HG03097 (cell line): Measurements from ENCODE around the gene SIGLEC8.
"Not testable (repeated sequence)": the region's sequence is repeated elsewhere in the genome, so short reads cannot be mapped to it uniquely, and the experiment has no call there.

Experiments
- ATAC-seq: cut with Tn5 transposase; IDR thresholded peaks from one replicate; pipeline ENCODE4 v1.9.1; 2021; ENCODE audit not compliant: unreplicated experiment, low FRiP score

The SIGLEC8 gene

GRCh38 chr19:51458051-51458645 lies at the start of gene SIGLEC8:
TSS of gene SIGLEC8 (minus strand) at chr19:51458454. CDS start at chr19:51458387, 67 bp downstream.
- ATAC-seq, result no peak

- no peak for ATAC-seq
These were observed 49.4 kb upstream of the SIGLEC8 start for GRCh38 chr19:51507640-51508058.

GRCh38 chr19:51507192-51507591 lies 48.9 kb upstream of the SIGLEC8 start:
- ATAC-seq, result no peak

GRCh38 chr19:51505904-51506303 lies 47.6 kb upstream of the SIGLEC8 start:
- no peak for ATAC-seq

- ATAC-seq, result no peak
These were observed 45.6 kb upstream of the SIGLEC8 start for GRCh38 chr19:51503896-51504295.

- ATAC-seq, result no peak
These were observed 45.1 kb upstream of the SIGLEC8 start for GRCh38 chr19:51503286-51503817.

- ATAC-seq, result no peak
These were observed 43.5 kb upstream of the SIGLEC8 start, which contains the start of gene SIGLEC12 for GRCh38 chr19:51501594-51502263. TSS of gene SIGLEC12 (minus strand) at chr19:51501800. CDS start at chr19:51501733, 67 bp downstream.

DNA sequence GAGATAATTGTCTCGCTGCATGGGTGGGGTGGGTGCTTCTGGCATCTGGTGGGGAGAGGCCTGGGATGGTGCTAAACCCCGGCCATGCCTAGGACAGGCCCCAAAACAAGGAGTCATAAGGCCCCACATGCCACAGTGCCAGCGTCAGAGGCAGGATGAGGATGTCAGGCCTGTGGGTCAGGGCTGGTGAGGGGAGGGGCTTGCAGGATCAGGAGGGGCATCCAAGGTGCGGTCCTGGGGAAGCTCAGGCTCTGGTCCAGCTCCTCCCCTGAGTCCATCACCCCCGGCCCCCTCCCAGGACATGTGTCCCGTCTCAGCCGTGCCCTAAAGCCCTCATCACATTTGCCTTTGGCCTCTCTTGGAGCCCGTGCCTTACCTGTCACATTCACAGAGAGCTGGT lies 42.7 kb upstream of the SIGLEC8 start:
- not testable (repeated sequence) for ATAC-seq

GRCh38 chr19:51497666-51498065 lies 39.4 kb upstream of the SIGLEC8 start:
- no peak for ATAC-seq

DNA sequence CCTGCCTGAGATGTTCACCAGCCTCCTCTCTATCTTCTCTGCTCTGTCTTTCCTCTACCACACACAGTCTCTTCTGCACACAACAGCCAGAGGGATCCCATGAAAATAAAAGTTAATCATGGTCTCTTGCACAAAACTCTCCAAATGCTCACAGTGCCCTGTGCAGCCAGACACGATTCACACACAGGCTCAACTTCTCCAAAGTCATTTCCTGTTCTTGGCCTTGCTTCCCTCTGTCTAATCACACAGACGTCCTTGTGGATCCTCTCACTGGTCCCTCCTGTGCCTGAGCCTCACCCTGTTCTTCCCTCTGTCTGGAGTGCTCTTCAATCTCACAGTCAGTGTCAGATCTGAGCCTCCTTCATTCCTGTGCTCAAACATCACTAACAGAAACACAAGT lies 35.5 kb upstream of the SIGLEC8 start:
- no peak for ATAC-seq

DNA sequence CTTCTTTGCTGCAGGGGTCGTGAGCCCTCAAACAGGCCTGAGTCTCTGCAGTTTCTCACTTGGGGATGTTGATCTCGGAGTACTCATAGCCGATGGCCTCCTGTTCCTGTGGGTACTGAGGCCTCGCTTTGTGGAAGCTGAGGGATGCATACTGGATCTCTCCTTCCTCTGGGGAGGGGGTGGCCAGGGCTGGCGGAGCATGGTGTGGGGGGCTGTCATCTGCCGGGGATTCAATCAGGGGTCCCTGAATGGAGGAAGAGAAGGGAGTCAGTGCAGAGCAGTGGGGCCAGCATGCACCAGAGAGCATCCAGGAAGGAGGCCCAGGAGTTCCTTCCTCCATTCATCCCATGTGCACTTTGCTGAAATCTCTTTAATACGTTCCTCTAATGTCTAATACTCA lies 33.3 kb upstream of the SIGLEC8 start:
- no peak for ATAC-seq

GRCh38 chr19:51490676-51491075 lies 32.4 kb upstream of the SIGLEC8 start:
- no peak for ATAC-seq

DNA sequence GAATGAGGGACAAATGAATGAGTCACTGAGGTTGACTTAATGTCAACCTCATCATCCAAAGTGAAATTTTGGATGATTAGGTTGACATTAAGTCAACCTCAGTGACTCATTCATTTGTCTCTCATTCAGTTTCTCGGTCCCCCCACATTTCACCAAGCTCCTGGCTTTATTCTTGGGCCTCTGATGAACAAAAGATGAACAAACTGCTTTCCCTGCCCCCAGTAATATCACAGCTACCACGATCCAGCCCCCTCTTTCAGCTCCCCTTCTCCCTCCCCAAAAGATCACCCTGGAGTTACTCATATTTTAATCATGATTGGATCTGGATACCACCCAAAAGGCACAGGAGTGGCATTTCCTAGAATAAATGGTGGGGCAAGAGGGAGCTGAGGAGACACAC lies 30.9 kb upstream of the SIGLEC8 start:
- no peak for ATAC-seq

GRCh38 chr19:51488491-51488890 lies 30.2 kb upstream of the SIGLEC8 start:
- ATAC-seq, result no peak

DNA sequence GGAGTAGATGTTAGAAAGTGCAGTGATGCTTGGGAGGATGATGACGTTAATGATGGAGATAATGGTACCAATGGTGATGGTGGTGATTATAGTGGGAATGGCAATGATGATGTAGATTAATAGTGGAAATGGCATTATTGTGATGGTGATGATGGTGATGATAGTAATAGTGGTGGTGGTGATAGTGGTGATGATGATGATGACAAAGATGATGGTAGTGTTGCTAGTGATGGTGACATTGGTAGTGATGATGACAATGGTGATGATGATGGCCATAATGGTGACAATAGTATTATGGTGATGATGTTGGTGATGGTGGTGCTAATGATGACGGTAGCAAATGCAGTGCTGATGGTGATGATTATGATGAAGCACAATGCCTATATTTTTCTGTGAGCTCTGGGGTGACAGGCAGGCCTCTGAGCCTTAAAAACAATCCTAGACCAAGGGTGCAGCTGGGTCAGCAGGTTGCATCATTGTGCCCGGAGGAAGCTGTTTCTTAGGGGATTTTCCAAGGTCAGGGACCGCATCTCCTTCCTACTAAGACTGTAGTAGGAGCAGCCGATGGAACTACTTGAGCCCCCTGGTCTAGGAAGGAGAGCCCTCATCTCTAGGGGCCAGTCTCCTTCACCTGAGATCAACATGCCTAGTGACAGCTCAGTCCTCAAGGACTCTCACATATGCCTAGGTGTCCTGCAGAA lies 27.9 kb upstream of the SIGLEC8 start:
- no peak for ATAC-seq

- ATAC-seq, result no peak
These were observed 22.3 kb upstream of the SIGLEC8 start for GRCh38 chr19:51480590-51480989.

DNA sequence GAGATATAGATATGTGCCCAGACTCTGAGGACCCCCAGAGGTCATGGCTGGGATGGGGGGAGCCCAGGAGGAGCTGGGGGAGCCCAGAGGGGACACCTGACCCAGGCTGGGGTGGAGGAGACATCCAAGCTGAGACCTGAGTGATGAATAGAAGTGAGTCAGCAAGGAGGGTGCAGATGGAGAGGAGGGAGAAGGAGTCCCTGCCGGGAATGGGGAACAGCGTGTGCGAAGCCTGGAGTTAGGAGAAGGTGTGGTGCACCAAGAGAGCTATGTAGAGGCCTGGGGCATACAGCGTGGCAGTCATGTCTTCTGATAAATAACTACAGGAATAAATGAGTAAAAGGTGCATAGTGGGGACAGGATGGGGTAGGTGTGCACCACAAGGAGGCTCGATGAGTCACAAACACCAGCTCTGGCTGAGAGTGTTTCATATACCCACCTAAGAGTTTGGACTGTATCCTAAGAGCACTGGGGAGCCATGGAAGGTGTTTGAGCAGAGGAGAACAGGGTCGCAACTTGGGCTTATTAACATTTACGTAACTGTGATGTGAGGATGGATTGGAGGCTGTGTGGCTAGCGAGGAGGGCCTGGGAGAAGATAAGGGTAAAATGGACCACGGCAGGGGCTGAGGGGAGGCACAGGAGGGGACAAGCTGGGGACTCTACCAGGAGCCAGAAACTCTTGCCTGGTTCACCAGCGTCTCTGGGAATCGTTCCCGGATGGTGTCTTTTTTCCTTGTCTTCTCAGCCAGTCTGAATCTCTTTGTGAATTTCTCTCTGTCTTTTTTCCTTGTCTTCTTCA lies 21.5 kb upstream of the SIGLEC8 start:
- ATAC-seq, result no peak

DNA sequence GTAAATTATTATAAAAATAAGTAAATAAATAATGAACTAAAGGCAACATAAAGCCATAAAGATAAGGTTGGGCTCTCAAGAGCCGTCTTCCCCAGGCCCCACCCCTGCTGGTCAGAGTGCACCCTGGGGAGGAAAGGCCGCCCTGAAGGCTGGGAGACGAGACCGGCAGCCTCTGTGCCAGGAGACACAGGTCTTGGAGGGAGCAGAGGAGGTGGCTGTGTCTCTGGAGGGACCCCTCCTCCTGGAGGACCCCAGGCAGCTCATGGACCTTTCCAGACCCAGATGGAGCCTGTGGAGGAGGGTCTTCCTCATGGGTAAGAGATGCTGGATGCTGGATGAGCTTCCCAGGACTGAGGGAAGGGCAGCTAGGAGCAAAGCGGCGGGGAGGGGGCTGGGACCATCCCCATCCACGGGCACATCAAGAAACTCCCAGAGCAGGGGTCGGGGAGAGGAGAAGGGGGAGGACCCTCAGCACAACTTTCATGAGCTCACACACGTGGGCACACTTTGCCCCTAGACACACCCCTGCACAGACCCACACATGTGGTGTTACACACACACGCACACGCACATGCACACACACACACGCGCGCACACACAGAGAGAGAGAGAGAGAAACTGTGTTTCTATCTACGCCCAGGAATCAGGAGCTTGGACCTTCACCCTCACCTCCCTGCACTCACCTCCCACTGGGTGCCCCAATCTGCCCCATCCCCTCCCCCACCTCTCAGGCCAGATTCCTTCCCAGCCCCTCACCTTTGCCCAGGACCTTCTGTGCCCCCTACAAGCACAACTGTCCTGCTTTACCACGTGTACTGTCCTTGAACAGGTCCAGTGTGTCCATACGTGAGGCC lies 20.4 kb upstream of the SIGLEC8 start, which contains the start of gene CEACAM18:
CEACAM18 (plus strand) TSS at position 159 of the 854 bp plus-strand sequence.
- ATAC-seq, result no peak

- no peak for ATAC-seq
These were observed 19.1 kb upstream of the SIGLEC8 start for GRCh38 chr19:51477344-51477743.

- ATAC-seq, result no peak
These were observed 17.9 kb upstream of the SIGLEC8 start for GRCh38 chr19:51476164-51476563.
